ENCODE results near the gene CAMKK2. TPM values are rescaled to one million over a fixed set of nuclear protein-coding genes. Genes with fewer than 3 reads are reported as not detected.

CAMKK2 gene
- total RNA-seq, 1 experiment from 2014 or later = 24.7 TPM

GRCh38 chr12:121287267-121287954 lies 9.1 kb downstream of the CAMKK2 start:
- H3K9me3 ChIP-seq (ENCODE audit: control insufficient read depth, low read depth, low read length) = no peaks in the 10 kb centered on the region
- Mint-ChIP-seq H3K27ac (peak overlapping the region in 1 of 3 experiments; percentile 72; a peak in 1 of 7 replicates), H3K36me3 (ENCODE audit: insufficient read depth in 1 of 3, low read depth in 3 of 3) (peaks cover 7 to 19% (median 11%) of the 10 kb centered on the region in 3 experiments; a peak in 6 of 7 replicates), H3K4me1 (peaks cover 13 to 22% of the 10 kb centered on the region in 2 experiments), H3K4me3 (no peak overlapping the region), H3K27me3 (ENCODE audit: low read depth) (no peaks in the 10 kb centered on the region), H3K9me3 (no peaks in the 10 kb centered on the region)
- H4K20me1 ChIP-seq (ENCODE audit: control insufficient read depth, insufficient read depth, insufficient read length) = peaks cover 4% of the 10 kb centered on the region
- H3K27me3 ChIP-seq (ENCODE audit: insufficient read depth, low read length) = no peaks in the 10 kb centered on the region
- H3K27ac ChIP-seq (ENCODE audit: insufficient read length, low read depth, low read length) = no peak overlapping the region
- no peaks in the 10 kb centered on the region for H3K79me2 ChIP-seq (ENCODE audit: insufficient read depth, low read length)
- H2BK5ac ChIP-seq (ENCODE audit: insufficient read length, low read length) = no peak overlapping the region
- H2BK20ac ChIP-seq (ENCODE audit: low read depth, low read length, poor library complexity, severe bottlenecking) = no peak overlapping the region
- no peak overlapping the region for H3K23ac ChIP-seq (ENCODE audit: insufficient read length, low read depth, low read length)
- H3K23me2 ChIP-seq (ENCODE audit: insufficient read length, low read depth, low read length, poor library complexity, severe bottlenecking) = no peaks in the 10 kb centered on the region
- H4K91ac ChIP-seq (ENCODE audit: insufficient read length, low read depth, low read length) = no peak overlapping the region
- H2BK120ac ChIP-seq (ENCODE audit: low read depth, low read length, poor library complexity, severe bottlenecking) = no peak overlapping the region
- no peak overlapping the region for H2AK5ac ChIP-seq (ENCODE audit: insufficient read length, low read length)
- no peak overlapping the region for H2BK15ac ChIP-seq (ENCODE audit: low read depth, low read length)
- no peak overlapping the region for H4K8ac ChIP-seq (replicated peaks; ENCODE audit: insufficient read length, low read depth, low read length)
- H2BK12ac ChIP-seq (ENCODE audit: insufficient read length, low read depth, low read length) = no peak overlapping the region
- no peak overlapping the region for H3K56ac ChIP-seq (ENCODE audit: insufficient read length, low read depth, low read length)
- TF ChIP-seq, protein P1, sequence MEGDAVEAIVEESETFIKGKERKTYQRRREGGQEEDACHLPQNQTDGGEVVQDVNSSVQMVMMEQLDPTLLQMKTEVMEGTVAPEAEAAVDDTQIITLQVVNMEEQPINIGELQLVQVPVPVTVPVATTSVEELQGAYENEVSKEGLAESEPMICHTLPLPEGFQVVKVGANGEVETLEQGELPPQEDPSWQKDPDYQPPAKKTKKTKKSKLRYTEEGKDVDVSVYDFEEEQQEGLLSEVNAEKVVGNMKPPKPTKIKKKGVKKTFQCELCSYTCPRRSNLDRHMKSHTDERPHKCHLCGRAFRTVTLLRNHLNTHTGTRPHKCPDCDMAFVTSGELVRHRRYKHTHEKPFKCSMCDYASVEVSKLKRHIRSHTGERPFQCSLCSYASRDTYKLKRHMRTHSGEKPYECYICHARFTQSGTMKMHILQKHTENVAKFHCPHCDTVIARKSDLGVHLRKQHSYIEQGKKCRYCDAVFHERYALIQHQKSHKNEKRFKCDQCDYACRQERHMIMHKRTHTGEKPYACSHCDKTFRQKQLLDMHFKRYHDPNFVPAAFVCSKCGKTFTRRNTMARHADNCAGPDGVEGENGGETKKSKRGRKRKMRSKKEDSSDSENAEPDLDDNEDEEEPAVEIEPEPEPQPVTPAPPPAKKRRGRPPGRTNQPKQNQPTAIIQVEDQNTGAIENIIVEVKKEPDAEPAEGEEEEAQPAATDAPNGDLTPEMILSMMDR (conservative IDR thresholded peaks at IDR 0.05) = no peak
- no peak overlapping the region for H3K14ac ChIP-seq (ENCODE audit: insufficient read depth, low read length)
- no peak overlapping the region for H4K5ac ChIP-seq (ENCODE audit: insufficient read length, low read depth, low read length)
- H3K79me1 ChIP-seq (ENCODE audit: insufficient read depth, low read depth, low read length, poor library complexity, severe bottlenecking) = peaks cover 4% of the 10 kb centered on the region
- no peak overlapping the region for H3K4me2 ChIP-seq (ENCODE audit: insufficient read depth, insufficient read length, low read length)
- WGBS (ENCODE audit: extremely low coverage, insufficient read length, low lambda C conversion rate) = no CpG with 5 or more reads among the region's 10 CpGs
- H3K4me1 ChIP-seq (ENCODE audit: insufficient read depth, low read length) = no peaks in the 10 kb centered on the region; the same call in 1 of the 2 replicates
- no peak overlapping the region for H3K18ac ChIP-seq (ENCODE audit: insufficient read length, low read depth, low read length)
- no peak for DNase-seq
- H3K9ac ChIP-seq (ENCODE audit: extremely low read depth, insufficient read length, low read length) = no peak overlapping the region
- H2AFZ ChIP-seq (ENCODE audit: low read length) = no peak overlapping the region
- H3T11ph ChIP-seq (ENCODE audit: low read length) = no peak overlapping the region
- H3K4ac ChIP-seq (ENCODE audit: low read depth, low read length) = no peak overlapping the region
